ENCODE measurements around the gene AGAP3.

DNA sequence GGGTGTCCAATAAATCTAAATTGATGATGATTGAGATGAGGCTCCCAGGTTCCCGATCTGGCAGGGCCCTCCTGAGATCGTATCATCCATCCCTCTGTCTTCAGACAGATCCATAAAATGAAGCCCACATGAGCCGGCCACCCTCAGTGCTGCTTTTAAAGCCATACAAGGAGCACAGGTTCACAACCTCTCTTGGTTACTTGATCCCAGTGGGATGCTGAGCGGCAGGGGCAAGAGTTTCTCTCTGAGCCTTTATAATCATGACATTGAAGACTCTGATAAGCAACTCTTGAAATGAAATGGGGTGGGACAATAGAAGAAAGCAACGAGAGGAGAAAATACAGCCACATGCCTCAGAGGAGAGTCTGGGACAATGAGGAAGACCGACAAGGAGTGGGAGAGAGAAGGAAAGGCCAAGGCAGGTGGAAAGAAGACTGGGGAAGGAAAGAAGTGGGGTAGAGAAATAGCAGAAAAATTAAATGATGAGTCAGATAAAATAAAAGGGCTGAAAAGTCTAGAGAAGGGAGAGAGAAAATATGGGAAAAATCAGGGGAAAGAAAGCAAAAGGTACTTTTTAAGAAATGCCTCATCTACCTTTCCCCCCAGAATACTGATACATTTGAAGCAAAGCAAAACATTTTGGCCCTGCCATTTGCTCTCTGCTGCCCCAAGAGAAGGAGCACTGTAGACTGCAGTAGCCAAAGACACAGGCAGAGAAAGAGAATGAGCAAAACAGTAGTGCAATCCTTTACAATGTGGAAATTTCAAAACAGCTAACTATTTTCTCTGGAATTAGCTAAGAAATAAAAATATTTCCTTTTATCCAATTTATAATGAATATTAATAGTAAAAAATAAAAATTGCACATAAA lies 66.6 kb downstream of the AGAP3 start:
- TF ChIP-seq CTCF (IDR thresholded peaks at IDR 0.05) (no peak), POLR2AphosphoS5 (IDR thresholded peaks at IDR 0.05) (no peak), POLR2A (IDR thresholded peaks at IDR 0.05) (no peak)

All from prostate gland (tissue), 2 donors.